Occipital lobe (tissue), 2 donors: ENCODE measurements around the gene NHLRC1. TPM values are rescaled to one million over a fixed set of nuclear protein-coding genes. Genes with fewer than 3 reads are reported as not detected.

Source experiments
- DNase-seq: peaks from one replicate; lab custom pipeline; 2025; lab: John Stamatoyannopoulos, UW
- total RNA-seq: library from RNA; depleted of rRNA; stranded (reverse); fragments of >200 nt; gene quantifications from one replicate; pipeline ENCODE4 v1.2.3, GENCODE V29; 2014

The NHLRC1 gene
- total RNA-seq, 1 donor from 2014 or later = 2.8 TPM

GRCh38 chr6:18087396-18088165, 34.9 kb downstream of the NHLRC1 start:
- DNase-seq = no peak

DNA sequence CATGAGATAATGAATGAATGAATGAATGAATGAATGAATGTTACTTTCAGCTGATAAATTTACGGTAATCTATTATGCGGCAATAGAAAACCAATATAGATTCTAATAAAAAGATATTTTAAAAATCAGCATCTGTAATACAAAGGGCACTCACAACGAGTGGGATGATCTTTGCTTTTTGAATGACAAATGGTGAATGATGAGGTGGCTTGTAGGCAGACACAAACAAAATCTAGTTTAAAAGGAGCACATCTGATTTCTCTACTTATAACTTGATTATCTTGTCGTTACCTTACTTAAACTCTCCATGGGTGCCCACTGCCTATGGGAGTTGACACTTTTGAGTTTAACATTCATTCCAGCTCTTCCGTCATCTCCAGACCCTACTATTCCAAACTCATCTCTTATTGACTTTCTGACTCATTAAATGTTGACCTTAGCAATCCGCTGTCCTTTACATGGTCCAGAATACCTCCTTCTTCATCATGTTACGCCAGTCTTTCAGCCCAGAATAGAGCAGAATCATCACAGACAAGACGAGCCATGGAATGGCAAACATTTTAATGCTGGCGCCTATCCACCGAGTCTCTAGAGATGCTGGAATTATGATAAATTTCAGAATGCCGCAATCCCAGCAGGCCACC, 41.3 kb downstream of the NHLRC1 start:
- DNase-seq = no peak

DNA sequence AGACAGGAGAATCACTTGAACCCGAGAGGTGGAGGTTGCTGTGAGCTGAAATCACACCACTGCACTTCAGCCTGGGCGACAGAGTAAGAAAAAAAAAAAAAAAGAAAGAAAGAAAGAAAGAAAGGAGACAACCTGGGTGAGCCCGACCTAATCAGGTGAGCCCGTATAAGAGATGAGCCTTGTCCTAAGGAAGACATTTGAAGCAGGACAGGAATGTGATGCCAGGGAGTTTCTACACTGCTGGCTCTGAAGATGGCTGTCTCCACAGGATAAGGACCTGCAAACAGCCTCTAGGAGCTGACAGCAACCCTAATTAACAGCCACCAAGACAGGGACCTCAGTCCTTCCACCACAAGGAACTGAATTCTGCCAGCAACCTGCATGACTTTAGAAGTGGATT, 41.9 kb downstream of the NHLRC1 start:
- DNase-seq = no peak

- no peak for DNase-seq
These were observed 43.6 kb downstream of the NHLRC1 start for GRCh38 chr6:18078866-18079265.

DNA sequence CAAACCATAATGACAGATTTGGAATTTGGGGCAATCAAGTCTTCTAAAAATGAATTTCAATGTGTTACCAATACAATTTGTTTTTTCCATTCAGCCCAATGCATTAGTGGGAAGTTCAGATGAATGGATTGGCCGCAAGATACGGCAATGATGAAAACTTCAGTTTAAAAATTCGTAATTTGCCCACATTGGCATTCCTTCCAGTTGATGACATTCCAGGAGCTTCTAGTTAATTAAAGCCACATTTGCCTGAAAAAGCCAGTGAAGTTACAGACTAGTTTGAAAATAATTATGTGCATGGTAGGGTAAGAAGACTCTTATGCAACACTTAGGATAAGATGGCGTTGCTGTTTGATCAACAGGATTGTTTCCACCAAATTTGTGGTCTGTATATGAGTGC, 46.2 kb downstream of the NHLRC1 start:
- DNase-seq = no peak

DNA sequence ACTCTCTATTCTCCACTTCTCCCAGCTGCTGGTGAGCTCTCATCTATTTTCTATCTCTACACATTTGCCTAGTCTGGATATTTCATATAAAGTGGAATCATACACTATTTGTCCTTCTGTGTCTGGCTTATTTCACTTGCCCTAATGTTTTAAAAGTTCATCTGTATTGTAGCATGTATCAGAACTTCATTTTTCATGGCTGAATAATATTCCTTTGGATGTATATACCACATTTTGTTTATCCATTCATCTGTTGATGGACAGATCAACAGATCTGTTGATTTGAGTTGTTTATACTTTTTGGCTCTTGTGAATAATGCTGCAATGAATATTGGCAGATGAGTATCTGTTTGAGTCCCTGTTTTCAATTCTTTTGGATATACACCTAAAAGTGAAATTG, 49.6 kb downstream of the NHLRC1 start:
- DNase-seq = no peak

- no peak for DNase-seq
These were observed 52.0 kb downstream of the NHLRC1 start for GRCh38 chr6:18070486-18070885.

Other genes with a start within 250 kb of the NHLRC1 start
- gene KIF13A, start 135.0 kb downstream of the NHLRC1 start, total RNA-seq = 27.8 TPM
- 7.8 TPM for gene TPMT, start 32.4 kb upstream of the NHLRC1 start, total RNA-seq
- 47.4 TPM for gene KDM1B, start 32.7 kb upstream of the NHLRC1 start, total RNA-seq
- 127 TPM for gene DEK, start 141.9 kb upstream of the NHLRC1 start, total RNA-seq